GM15510 (cell line): ENCODE results near the gene ZNF75A.

Source experiments
- POLR2A ChIP-seq: IDR thresholded peaks from 3 replicates; pipeline ENCODE4 v1.6.1; 2011; ENCODE audit warnings: borderline replicate concordance; ENCODE audit not compliant: insufficient read length; ENCODE audit errors: extremely low read depth

Gene ZNF75A

DNA sequence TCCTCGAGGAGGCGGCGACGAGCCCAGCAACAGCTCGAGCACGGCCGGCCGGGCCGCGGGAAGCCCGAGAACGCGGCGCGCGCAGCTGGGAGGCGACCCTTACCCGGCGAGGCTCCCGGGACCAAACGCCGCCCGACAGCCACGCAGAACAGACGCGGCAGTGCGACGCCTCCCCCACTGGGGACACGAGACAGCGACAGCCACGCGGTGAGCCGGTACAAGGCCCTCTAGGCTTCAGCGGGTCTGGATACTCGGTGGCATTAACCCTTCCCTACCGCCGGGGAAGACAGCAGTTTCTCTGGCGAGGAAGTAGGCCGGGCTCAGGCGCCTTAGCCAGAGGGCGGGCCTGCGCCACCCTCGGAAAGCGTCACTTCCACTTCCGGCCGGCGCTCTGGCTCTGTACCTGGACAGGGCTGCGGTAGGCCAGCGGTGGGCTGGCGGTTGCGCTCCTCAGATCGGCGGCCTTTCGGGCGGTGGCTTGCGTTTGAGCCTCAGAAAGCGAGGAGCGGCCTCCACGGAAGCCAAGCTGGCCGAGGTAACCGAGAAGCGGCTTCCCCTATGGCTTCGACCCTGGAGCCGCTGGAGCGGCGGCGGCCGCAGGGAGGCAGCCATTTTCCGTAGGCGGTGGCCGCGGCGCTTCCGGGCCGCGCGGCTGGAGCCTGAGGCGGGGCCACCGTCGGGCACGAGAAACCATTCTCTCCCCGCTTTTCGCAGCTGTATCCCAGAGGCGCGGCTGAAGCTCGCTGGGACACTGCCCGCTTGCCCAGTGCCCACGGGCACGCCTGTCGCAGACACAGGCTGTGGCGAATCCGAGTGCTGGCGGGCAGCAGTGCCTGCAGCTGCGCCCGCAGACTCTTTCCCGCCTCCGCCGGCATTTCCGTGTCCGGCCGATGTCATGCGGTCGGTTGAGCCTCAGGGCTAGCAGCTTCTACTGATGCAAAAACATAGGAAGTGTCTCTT lies at the start of gene ZNF75A, which contains the start of gene TIGD7:
TSS of gene ZNF75A (plus strand) at position 389 of the 960 bp plus-strand sequence. CDS start 2,932 bp downstream, outside the sequence.
TSS of gene TIGD7 (minus strand) at position 322 of the 960 bp plus-strand sequence. CDS start 4,816 bp downstream, outside the sequence.
- peak; percentile 86 for TF ChIP-seq POLR2A

DNA sequence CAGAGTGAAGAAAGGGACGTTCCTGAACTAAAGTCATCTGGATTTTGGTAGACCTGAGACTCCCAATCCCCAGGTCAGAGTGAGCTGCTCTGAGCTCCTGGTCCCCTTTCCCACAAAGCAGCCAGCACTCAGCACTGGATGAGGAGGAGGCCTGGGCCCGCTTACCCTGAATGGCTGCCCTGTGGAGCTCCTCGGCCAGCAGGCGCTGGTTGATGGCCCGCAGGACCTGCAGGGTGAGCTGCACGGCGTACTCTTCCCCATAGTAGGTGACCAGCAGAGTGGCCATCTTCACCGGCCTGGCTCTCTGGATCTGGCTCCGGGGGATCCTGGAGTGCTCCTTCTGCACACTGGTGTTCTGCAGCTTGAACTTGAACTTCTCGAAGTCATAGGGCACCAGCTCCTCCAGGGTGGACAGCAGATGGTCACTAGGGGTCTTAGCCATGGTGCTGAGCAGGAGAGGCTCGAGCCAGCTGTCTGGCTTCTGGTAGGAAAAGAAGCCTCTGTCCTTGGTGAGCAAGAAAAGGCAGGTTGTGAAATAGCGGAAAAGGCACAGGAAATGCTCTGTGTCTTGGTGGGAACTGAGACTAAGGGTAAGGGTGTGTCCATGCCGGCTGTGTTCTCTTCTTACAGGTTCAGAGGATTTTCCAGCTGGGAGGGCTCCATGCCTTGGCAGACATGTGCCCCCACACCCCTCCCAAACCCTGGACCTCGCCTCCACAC lies 49.0 kb upstream of the ZNF75A start, which contains the start of gene MEFV:
TSS of gene MEFV (minus strand) at position 488 of the 720 bp plus-strand sequence. CDS start at position 442, 46 bp downstream.
- no peak for TF ChIP-seq POLR2A

DNA sequence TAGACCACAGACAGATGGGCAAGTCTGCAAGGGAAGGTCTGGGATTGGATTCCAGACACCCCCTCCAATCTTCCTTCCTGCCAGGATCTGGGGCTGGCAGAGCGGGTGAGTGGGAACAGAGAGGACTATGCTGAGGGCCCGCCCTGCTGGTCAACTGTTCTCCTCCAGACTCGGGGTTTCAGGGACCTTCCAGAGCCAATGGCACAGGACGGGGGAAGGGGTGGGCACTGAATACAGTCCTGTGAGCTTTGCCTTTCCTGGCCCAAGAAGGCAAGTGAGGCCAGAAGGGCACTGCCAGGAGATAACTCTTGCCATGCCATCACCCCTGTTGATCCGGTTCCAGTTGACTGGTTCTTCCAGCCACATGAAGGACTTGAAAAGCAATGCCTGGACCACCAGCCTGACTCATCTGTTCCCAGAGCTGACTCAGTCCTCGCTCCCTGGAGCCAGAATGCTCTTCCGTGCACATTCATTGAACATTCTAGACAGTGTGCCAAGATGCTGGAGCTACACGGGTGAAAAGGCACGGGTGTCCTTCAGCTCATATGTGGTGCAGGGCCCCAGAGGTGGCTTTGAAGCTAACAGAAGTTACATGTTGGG lies 48.3 kb upstream of the ZNF75A start:
- no peak for TF ChIP-seq POLR2A

DNA sequence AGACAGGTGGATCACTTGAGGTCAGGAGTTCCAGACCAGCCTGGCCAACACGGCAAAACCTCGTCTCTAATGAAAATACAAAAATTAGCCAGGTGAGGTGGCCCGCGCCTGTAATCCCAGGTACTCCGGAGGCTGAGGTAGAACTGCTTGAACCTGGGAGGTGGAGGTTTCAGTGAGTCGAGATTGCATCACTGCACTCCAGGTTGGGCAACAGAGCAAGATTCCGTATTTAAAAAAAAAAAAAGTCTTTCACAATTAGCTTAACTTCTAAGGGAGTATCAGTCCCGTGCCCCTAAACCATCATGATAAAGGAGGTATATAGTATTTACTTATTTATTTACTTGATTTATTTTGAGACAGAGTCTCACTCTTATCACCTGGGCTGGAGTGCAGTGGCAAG lies 45.5 kb upstream of the ZNF75A start:
- no peak for TF ChIP-seq POLR2A

DNA sequence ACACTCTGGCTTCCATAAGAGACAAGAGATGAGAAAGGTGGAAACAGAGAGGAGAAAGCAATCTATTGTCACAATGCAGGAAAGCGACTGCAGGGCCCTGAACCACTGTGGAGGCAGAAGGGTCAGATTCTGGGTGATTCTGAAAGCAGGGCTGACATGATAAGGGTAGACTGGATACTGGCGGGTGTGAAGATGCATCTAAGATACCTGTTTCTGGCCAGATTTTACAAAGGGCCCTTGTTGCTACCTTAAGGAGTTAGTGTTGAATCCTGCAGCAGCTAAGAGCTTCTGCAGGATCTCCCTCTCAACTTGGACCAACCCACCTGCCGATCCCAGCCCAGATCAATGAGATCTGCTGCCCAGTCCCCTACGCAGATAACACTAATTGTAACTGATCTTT lies 42.8 kb upstream of the ZNF75A start:
- no peak for TF ChIP-seq POLR2A

DNA sequence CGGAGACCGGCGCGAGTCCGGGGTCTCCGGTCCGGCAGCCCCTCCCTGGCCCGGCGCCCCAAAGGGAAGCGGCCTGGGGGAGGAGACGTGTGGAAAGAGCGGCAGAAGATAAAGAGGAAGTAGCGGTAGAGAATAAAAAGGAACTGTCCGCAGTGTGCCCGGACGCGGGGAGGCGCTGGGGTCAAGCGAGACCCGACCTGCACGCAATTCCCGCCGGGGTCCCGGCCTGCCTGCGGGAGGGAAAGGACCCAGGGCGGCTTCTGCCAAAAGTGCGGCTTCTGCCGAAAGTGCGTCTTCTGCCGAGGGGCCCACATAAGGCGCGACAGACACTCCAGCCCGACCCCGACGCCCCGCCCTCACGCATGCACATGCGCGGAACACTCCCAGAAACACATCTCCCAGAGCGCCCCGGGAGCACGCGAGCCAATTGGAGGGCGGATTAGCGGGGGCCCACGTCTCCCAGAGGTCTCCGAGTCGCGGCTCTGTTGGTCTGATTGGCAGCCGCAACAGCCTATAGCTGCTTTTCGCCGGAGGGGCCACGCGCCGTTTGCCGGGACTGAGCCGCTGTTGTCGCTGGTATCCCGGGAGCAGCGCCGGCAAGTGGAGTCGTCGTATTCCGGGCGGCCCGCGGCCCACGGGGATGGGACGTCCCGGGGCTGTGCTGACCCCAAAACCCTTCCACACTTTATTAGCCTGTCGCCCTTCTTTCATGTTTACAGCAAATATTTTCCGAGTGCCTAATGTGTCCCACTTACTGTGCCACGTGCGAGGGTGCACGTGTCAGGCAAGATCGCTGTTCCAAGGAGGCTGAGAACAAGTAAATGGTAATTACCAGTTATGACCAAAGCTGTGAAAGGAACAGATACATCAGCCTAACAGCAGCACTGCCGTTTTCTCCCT lies 40.9 kb upstream of the ZNF75A start:
- TF ChIP-seq POLR2A: peak; percentile 84

DNA sequence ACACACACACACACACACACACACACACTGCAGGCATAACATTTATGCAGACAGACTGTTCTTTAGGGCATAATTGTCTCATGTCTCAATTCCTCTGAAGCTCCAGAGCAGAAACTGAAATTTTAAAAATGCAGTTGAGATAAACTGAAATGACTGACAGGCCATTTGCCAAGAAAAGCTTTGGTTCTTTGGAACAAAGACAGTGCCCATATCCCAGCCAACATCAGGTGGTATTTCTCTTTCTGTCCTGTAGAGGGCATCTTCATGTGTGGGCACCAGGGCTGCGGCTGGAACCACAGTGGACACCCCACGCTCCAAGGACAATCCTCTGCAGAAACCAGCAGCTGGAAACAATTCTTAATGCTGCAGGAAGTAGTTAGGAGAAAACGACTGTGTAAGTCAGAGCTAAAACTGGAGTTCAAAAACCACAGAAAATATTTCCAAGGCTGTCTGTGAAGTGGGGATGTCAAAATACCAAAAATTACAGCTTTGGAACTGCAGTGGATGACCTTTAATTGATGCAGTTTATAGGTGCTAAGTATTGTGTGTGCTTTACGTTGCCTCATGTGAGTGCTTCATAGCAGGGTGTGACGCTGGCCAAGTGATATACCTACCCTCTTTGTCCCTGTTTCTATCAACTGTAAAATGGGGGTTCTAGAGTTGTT lies 38.3 kb upstream of the ZNF75A start:
- no peak for TF ChIP-seq POLR2A

DNA sequence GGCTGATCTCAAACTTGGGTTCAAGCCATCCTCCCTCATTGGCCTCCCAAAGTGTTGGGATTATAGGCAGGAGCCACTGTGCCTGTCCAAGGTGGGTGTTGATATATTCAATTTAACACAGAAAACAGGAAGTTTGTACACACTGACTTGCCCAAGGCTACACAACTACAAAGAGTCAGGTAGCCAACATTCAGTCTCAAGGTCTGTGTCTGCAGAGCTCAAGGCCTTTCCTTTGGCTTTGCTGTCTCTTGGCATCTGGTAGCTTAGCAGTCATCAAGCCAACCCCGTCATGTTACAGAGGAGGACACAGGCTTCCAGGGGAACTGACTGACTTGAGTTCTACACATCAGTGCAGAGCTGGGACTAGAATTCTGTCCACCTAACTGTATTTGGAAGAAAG lies 37.0 kb upstream of the ZNF75A start:
- TF ChIP-seq POLR2A: no peak

DNA sequence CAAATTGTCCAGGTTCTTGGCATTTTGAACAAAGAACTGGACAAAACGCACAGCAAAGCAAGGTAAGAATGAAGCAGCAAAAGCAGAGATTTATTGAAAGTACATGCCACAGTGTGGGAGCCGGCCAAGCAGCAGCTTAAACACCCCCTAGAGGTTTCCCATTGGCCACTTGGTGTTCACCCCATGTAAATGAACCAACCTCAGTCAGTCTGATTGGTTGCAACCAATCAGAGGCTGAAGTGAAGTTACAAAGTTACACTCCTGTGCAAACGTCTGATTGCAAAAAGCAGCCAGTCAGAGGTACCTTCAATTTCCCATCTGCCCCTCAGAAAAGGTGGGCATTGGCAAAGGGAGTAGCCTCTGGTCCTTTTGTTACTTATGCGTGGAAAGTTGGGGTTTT lies 30.8 kb upstream of the ZNF75A start:
- no peak for TF ChIP-seq POLR2A

DNA sequence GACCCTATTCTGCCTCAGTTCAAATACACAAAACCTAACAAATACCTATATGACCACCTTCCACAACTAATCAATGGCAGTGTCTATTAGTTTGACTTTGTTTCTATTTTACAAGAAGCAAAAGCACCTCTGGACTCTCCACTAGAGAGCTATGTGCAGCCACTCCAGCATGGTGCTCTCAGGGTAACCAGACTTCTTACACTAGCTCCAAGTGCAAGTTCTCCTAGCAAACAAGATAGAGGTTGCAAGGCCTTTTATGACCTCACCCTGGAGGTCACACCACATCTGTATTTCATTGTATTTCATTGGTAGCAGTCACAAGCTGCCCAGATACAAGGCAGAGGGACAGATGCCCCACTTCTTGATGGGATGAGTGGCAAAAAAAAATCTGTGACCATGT lies 30.4 kb upstream of the ZNF75A start:
- no peak for TF ChIP-seq POLR2A

DNA sequence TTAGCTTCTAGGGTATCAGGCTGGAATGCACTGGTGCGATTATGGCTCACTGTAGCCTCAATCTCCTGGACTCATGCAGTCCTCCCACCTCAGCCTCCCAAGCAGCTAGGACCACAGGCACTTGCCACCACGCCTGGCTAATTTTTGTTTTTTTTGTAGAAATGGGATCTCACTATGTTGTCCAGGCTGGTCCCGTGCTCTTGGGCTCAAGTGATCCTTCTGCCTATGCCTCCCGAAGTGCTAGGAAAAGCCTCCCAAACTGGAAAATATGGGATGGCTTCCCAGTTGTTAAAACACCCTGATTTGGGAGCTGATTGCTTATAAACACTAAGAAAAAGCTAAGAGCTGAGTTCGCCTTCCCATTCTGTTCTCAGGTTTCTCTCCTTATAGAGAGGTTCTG lies 28.6 kb upstream of the ZNF75A start:
- TF ChIP-seq POLR2A: no peak

DNA sequence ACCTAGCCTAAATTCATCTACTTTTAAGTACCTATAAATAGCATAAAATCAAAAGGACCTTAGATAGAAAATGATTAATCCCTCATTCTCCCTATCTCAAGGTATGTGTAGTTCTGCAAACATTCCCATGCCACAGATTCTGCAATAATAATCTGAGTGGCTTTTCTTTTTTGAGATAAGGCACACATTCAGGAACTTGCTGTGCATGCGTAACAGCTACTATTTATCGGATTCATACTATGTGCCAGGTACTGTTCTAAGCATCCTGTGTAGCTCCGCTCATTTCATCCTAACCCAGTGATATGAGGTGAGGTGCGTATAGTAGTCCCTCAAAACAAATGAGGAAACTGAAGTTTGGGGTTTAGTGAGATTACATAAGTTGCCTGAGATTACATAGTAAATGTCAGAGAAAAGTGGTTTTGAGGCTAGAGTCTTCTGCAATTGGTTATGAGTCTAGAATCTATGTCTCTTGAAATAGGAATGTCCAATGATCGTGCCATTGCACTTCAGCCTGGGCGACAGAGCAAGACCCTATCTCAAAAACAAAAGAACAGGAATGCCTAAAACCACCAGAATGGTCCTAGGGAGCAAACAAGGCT lies 24.0 kb upstream of the ZNF75A start:
- no peak for TF ChIP-seq POLR2A

DNA sequence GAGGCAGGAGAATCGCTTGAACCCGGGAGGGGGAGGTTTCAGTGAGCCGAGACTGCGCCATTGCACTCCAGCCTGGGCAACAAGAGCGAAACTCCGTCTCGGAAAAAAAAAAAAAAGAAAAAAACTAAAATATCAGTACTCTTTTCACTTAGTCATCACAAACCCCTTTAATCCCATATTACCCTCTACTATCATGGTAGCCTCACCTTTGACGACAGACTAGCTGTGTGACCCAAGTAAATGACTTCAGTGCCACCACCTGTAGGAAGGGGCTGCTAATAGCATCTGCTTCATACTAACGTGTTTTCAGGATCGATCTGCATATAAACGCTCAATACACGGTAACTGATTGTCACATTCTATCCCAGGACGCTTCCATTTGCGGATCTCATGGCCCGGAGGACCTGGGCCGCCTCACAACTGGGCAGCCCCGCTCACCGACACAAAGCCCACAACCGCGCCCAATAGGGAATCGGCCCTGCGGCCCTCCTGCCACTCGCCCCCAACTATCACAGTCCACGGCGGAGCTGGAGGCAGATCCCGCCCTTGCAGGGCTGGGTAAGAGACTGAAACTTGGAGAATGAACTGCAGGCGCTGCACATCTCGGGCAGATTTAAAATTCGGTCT lies 23.1 kb upstream of the ZNF75A start:
- TF ChIP-seq POLR2A: no peak
